Right hindlimb (tissue), 1 donor: Measurements from ENCODE around the gene GVQW3.

Source experiments
- DNase-seq: peaks from one replicate; pipeline ENCODE4 v3.0.0-alpha.2; 2018

The GVQW3 gene

GRCh38 chr11:76453248-76453647 lies 72.1 kb downstream of the GVQW3 start:
- no peak for DNase-seq

DNA sequence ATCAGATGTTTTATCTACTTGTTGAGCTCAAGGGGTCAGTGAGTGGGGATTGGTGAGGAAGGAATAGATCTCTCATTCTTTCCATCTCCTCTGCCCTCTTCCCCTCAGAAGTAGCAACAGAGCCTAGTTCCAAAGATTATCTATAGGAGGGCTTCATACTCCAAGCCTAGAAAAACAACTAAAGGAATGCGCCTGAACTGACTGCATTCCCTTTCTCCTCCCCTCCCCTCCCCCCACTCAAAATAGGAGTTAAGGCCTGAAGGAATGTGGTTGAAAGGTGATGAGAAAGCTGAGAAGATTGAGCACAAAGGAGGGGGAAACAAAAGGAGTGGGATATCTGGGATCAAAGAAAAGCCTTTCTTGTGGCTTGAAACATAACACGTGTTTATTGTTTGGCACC lies 74.2 kb downstream of the GVQW3 start:
- DNase-seq = no peak

- no peak for DNase-seq
These were observed 74.8 kb downstream of the GVQW3 start for GRCh38 chr11:76455931-76456330.

DNA sequence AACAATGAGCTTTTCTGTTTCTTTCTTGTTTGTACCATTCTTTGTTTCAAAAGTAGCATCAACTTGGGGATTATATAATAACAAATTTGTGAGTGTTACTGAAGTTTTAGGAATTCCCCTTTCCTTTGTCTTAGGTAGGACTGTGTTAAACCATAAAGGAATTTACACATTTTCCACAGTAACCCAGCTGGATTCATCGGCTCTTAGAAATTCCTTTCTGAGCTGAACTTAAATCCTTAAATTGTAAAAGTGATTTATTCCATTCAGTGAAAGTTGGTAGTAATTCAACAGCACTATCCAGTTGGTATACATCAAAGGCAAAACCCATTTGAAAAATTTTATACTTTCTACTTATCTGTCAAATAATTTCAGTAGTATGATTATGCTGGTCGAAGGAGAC lies 75.4 kb downstream of the GVQW3 start:
- no peak for DNase-seq
